DOHH2 (cell line): Measurements from ENCODE around the gene SLC15A1.

Experiments used
- H3F3A ChIP-seq: fragments of 200-600 bp; sonication (generic), shearing (Covaris generic); 2 replicates; pipeline ENCODE4 v1.6.0; 2016; ENCODE audit warnings: antibody characterized with exemption, mild to moderate bottlenecking; ENCODE audit not compliant: control insufficient read depth, insufficient read depth
- H3K27ac ChIP-seq: fragments of 200-600 bp; sonication (generic); 2 replicates; pipeline ENCODE4 v1.5.1; 2014; ENCODE audit warnings: low read depth, mild to moderate bottlenecking, low read length, moderate library complexity
- H3K27me3 ChIP-seq: fragments of 200-600 bp; sonication (generic); 2 replicates; pipeline ENCODE4 v1.6.1; 2014; ENCODE audit warnings: mild to moderate bottlenecking, low read length, mixed read lengths; ENCODE audit not compliant: control insufficient read depth
- H3K36me3 ChIP-seq: fragments of 200-600 bp; sonication (generic); 2 replicates; pipeline ENCODE4 v1.6.1; 2014; ENCODE audit warnings: mild to moderate bottlenecking, low read length, moderate library complexity, mixed read lengths; ENCODE audit not compliant: control insufficient read depth
- H3K4me1 ChIP-seq: fragments of 200-600 bp; sonication (generic); 2 replicates; pipeline ENCODE4 v1.6.1; 2014; ENCODE audit warnings: mild to moderate bottlenecking, low read length, mixed read lengths; ENCODE audit not compliant: control insufficient read depth
- H3K4me2 ChIP-seq: fragments of 200-600 bp; sonication (generic); 2 replicates; pipeline ENCODE4 v1.6.0; 2014; ENCODE audit warnings: mild to moderate bottlenecking, low read length, moderate library complexity
- H3K4me3 ChIP-seq: fragments of 200-600 bp; sonication (generic); 2 replicates; pipeline ENCODE4 v1.5.1; 2014; ENCODE audit warnings: mild to moderate bottlenecking, low read length, mixed read lengths
- H3K79me2 ChIP-seq: fragments of 200-600 bp; sonication (generic); 2 replicates; pipeline ENCODE4 v1.6.1; 2014; ENCODE audit warnings: mild to moderate bottlenecking, low read length, mixed read lengths; ENCODE audit not compliant: control insufficient read depth
- H3K9me2 ChIP-seq: fragments of 200-600 bp; sonication (generic); replicated peaks from 2 replicates; pipeline ENCODE4 v1.6.1; 2014; ENCODE audit warnings: mild to moderate bottlenecking, low read length, mixed read lengths; ENCODE audit not compliant: control insufficient read depth
- H3K9me3 ChIP-seq: fragments of 200-600 bp; sonication (generic); 2 replicates; pipeline ENCODE4 v1.6.1; 2014; ENCODE audit warnings: antibody characterized with exemption, low read length, mixed read lengths; ENCODE audit not compliant: control insufficient read depth, insufficient read depth
- H4K20me1 ChIP-seq: fragments of 200-600 bp; sonication (generic); 2 replicates; pipeline ENCODE4 v1.6.0; 2014; ENCODE audit warnings: low read depth, mild to moderate bottlenecking, antibody characterized with exemption, low read length, moderate library complexity; ENCODE audit not compliant: control insufficient read depth, insufficient read depth
- CTCF ChIP-seq: fragments of 200-600 bp; sonication (generic); IDR thresholded peaks from one replicate; pipeline ENCODE4 v1.5.1; 2014; ENCODE audit warnings: antibody characterized with exemption, mild to moderate bottlenecking, low read depth, low read length; ENCODE audit not compliant: poor library complexity, severe bottlenecking
- EZH2phosphoT487 ChIP-seq: fragments of 200-600 bp; sonication (generic); IDR thresholded peaks from 2 replicates; pipeline ENCODE4 v1.6.1; 2017; ENCODE audit warnings: borderline replicate concordance, mild to moderate bottlenecking, antibody characterized with exemption, low read length, moderate library complexity, mixed read lengths

The SLC15A1 gene

GRCh38 chr13:98672947-98673613 is 79.4 kb downstream of the SLC15A1 start:
- no peak overlapping the region for H3K4me2 ChIP-seq
- TF ChIP-seq CTCF (peak; percentile 84), EZH2phosphoT487 (no peak)
- no peak overlapping the region for H3K27ac ChIP-seq

DNA sequence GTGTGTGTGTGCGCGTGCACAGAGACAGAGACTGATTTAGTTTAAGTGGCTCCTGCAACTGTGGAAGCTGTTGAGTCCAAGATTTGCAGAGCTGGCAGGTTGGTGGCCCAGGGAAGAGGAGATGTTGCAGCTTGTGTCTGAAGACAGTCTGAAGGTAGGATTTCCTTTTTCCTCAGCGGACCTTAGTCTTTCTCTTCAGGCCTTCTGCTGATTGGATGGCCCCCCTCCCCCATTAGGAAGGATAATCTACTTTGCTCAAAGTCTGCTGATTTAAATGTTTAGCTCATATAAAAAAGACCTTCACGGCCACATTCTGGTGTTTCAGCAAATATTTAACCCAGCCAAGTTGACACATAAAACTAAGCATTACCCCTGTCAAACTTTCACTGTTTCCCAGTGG is 84.3 kb downstream of the SLC15A1 start:
- Histone ChIP-seq H3K27ac (no peak overlapping the region), H3K4me1 (no peaks in the 10 kb centered on the region), H3K9me2 (no peaks in the 10 kb centered on the region), H3K4me3 (no peak overlapping the region), H4K20me1 (no peaks in the 10 kb centered on the region), H3K9me3 (no peaks in the 10 kb centered on the region), H3K27me3 (peaks cover 4% of the 10 kb centered on the region; the same call in 1 of the 2 replicates), H3F3A (no peaks in the 10 kb centered on the region), H3K79me2 (no peaks in the 10 kb centered on the region), H3K4me2 (no peak overlapping the region), H3K36me3 (no peaks in the 10 kb centered on the region)
- TF ChIP-seq CTCF, result no peak
- TF ChIP-seq EZH2phosphoT487, result no peak

More at GRCh38 chr13:98672947-98673613, 79.4 kb downstream of the SLC15A1 start:
- no peaks in the 10 kb centered on the region for H3K36me3 ChIP-seq
- H3K27me3 ChIP-seq, result peaks cover 4% of the 10 kb centered on the region; the same call in 1 of the 2 replicates
- H3K4me3 ChIP-seq, result no peak overlapping the region
- no peaks in the 10 kb centered on the region for H4K20me1 ChIP-seq
- H3F3A ChIP-seq, result no peaks in the 10 kb centered on the region
- no peaks in the 10 kb centered on the region for H3K9me3 ChIP-seq
- H3K4me1 ChIP-seq, result no peaks in the 10 kb centered on the region
- no peaks in the 10 kb centered on the region for H3K9me2 ChIP-seq
- H3K79me2 ChIP-seq, result no peaks in the 10 kb centered on the region

DNA sequence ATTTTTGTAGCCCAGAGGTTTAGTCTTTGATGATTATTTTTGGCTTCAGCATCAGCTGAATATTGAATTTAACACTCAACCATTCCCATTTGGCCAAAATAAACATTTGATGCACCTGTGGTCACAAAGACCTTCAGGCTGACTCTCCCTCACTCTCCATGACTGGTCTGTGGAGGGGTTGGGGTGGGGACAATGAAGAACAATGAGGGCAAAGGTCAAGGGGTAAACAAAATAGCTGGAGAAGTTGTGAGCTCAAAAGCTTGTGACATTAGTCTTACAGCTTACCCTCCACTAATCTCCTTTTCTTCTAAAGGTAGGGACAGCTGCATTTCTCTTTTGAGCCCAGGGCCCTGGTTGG is 86.9 kb downstream of the SLC15A1 start:
- H3F3A ChIP-seq, result no peaks in the 10 kb centered on the region
- H3K4me2 ChIP-seq, result no peak overlapping the region
- no peak overlapping the region for H3K27ac ChIP-seq
- H3K4me1 ChIP-seq, result no peaks in the 10 kb centered on the region
- no peaks in the 10 kb centered on the region for H3K9me2 ChIP-seq
- peaks cover 4% of the 10 kb centered on the region; the same call in 1 of the 2 replicates for H3K27me3 ChIP-seq
- TF ChIP-seq EZH2phosphoT487, result no peak
- no peak for TF ChIP-seq CTCF
- H3K4me3 ChIP-seq, result no peak overlapping the region
- H3K9me3 ChIP-seq, result no peaks in the 10 kb centered on the region
- no peaks in the 10 kb centered on the region for H4K20me1 ChIP-seq
- no peaks in the 10 kb centered on the region for H3K79me2 ChIP-seq
- no peaks in the 10 kb centered on the region for H3K36me3 ChIP-seq
